SU-DHL-6 (cell line): ENCODE results near the gene TTYH3.

Experiments used
- H2AFZ ChIP-seq: fragments of 200-600 bp; sonication (generic); 2 replicates; pipeline ENCODE4 v1.6.1; 2014; ENCODE audit warnings: low read depth, mild to moderate bottlenecking, moderate library complexity, mixed read lengths, antibody characterized with exemption, low read length; ENCODE audit not compliant: severe bottlenecking
- H3F3A ChIP-seq: fragments of 200-600 bp; shearing (Covaris generic); 2 replicates; pipeline ENCODE4 v1.6.0; 2016; ENCODE audit warnings: antibody characterized with exemption, mild to moderate bottlenecking; ENCODE audit not compliant: insufficient read depth
- H3K27ac ChIP-seq: fragments of 200-600 bp; sonication (generic); 2 replicates; pipeline ENCODE4 v1.5.1; 2016; ENCODE audit warnings: low read depth, mild to moderate bottlenecking, low read length, moderate library complexity, mixed read lengths
- H3K27me3 ChIP-seq: fragments of 200-600 bp; sonication (generic), shearing (Covaris generic); 2 replicates; pipeline ENCODE4 v1.6.0; 2014; ENCODE audit warnings: mild to moderate bottlenecking, low read length
- H3K36me3 ChIP-seq: fragments of 200-600 bp; sonication (generic); 2 replicates; pipeline ENCODE4 v1.6.1; 2014; ENCODE audit warnings: mild to moderate bottlenecking, low read length, mixed read lengths
- H3K4me2 ChIP-seq: fragments of 300-600, 200-600 bp; shearing (Covaris generic), sonication (generic); 2 replicates; pipeline ENCODE4 v1.6.0; 2014; ENCODE audit warnings: low read length, low read depth, mild to moderate bottlenecking; ENCODE audit not compliant: poor library complexity, severe bottlenecking
- H3K4me3 ChIP-seq: fragments of 200-600 bp; sonication (generic); 2 replicates; pipeline ENCODE4 v1.5.1; 2014; ENCODE audit warnings: antibody characterized with exemption, low read length, mild to moderate bottlenecking, mixed read lengths; ENCODE audit not compliant: insufficient read depth, poor library complexity, severe bottlenecking
- H3K79me2 ChIP-seq: fragments of 200-600 bp; sonication (generic); 2 replicates; pipeline ENCODE4 v1.6.1; 2014; ENCODE audit warnings: mild to moderate bottlenecking, low read length, moderate library complexity; ENCODE audit not compliant: insufficient read depth
- H3K9ac ChIP-seq: fragments of 200-600 bp; sonication (generic); 2 replicates; pipeline ENCODE4 v1.7.0; 2014; ENCODE audit warnings: mild to moderate bottlenecking, low read length
- H3K9me2 ChIP-seq: fragments of 200-600 bp; sonication (generic); replicated peaks from 2 replicates; pipeline ENCODE4 v1.6.1; 2014; ENCODE audit warnings: low read length; ENCODE audit not compliant: insufficient read depth
- H3K9me3 ChIP-seq: fragments of 200-600 bp; sonication (generic); 2 replicates; pipeline ENCODE4 v1.6.1; 2014; ENCODE audit warnings: low read length, mixed read lengths; ENCODE audit not compliant: insufficient read depth
- H4K20me1 ChIP-seq: fragments of 200-600 bp; sonication (generic); 2 replicates; pipeline ENCODE4 v1.6.1; 2014; ENCODE audit warnings: low read depth, mild to moderate bottlenecking, antibody characterized with exemption, low read length, moderate library complexity, mixed read lengths
- EZH2phosphoT487 ChIP-seq: fragments of 200-600 bp; sonication (generic), shearing (Covaris generic); conservative IDR thresholded peaks from 2 replicates; pipeline ENCODE4 v1.6.1; 2018; ENCODE audit warnings: mild to moderate bottlenecking, antibody characterized with exemption, low read length, moderate library complexity, mixed read lengths
- TF ChIP-seq, protein P1 (sequence below): fragments of 200-600 bp; sonication (generic); IDR thresholded peaks from one replicate; pipeline ENCODE4 v1.5.1; 2017; ENCODE audit warnings: antibody characterized with exemption, mild to moderate bottlenecking, low read length, moderate library complexity; ENCODE audit not compliant: insufficient read depth, poor library complexity, severe bottlenecking

TTYH3 gene

DNA sequence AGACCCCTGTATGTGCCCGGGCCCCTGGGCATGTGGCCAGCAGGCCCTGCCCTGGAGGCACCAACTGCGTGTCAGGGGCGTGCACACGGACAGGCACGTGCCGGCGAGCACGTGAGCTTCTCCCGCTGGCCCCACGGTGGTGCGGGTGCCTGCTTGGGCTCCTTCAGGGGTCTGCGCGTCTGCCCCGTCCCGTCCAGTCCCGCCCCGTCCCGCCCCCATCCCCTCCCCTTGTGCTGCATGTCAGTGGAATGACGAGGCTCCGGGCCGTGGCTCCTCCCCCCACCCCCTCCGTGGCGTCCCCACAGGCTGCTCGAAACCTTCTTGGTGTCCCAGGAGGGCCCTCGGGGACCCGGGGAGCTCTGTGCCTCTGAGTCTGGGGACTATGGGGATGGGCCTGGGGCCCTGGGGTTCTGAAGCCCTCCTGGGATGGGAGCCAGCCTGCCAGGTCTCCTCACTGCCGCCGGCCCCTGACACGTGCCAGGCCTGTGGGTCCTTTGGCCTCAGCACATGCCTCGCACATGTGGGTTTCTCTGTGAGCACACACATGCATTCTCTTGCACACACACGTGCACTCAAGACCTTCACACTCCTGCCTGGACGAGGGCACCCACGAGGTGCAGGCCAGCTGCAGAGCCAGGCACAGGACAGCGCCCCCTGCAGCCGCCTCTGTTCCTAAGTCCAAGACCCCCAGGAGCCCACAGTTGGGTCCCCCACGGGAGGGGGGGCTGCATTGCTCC lies 28.7 kb downstream of the TTYH3 start:
- TF ChIP-seq EZH2phosphoT487: no peak
- TF ChIP-seq, protein P1, sequence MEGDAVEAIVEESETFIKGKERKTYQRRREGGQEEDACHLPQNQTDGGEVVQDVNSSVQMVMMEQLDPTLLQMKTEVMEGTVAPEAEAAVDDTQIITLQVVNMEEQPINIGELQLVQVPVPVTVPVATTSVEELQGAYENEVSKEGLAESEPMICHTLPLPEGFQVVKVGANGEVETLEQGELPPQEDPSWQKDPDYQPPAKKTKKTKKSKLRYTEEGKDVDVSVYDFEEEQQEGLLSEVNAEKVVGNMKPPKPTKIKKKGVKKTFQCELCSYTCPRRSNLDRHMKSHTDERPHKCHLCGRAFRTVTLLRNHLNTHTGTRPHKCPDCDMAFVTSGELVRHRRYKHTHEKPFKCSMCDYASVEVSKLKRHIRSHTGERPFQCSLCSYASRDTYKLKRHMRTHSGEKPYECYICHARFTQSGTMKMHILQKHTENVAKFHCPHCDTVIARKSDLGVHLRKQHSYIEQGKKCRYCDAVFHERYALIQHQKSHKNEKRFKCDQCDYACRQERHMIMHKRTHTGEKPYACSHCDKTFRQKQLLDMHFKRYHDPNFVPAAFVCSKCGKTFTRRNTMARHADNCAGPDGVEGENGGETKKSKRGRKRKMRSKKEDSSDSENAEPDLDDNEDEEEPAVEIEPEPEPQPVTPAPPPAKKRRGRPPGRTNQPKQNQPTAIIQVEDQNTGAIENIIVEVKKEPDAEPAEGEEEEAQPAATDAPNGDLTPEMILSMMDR: peak; percentile 49
- Histone ChIP-seq H3K4me2 (no peak overlapping the region), H3K9me2 (no peaks in the 10 kb centered on the region), H3K27ac (no peak overlapping the region), H3K79me2 (no peaks in the 10 kb centered on the region), H3K27me3 (no peaks in the 10 kb centered on the region), H4K20me1 (no peaks in the 10 kb centered on the region), H3F3A (no peaks in the 10 kb centered on the region), H3K9me3 (no peaks in the 10 kb centered on the region), H3K4me3 (no peak overlapping the region), H2AFZ (no peak overlapping the region), H3K9ac (no peak overlapping the region), H3K36me3 (no peaks in the 10 kb centered on the region)

DNA sequence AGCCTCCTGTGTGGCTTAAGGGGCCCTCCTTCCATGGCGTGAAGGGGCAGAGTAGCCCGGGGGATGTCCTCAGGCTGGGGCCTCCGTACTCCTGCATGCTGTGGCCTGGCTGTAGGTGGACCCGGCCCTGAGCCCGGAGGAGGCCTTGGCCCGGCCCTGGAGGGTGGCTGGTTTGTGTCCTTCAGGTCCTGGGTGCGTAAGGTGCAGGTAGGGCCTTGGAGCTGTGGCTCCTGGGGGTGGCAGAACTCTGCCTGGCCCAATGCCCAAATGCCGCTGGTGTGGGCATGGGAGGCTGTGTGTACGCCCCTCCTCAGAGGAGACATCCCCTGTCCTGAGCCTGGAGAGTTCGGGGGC lies 29.3 kb downstream of the TTYH3 start:
- no peaks in the 10 kb centered on the region for H3K27me3 ChIP-seq
- TF ChIP-seq, protein P1: no peak
- TF ChIP-seq EZH2phosphoT487: no peak
- H3K4me3 ChIP-seq: no peak overlapping the region
- H4K20me1 ChIP-seq: no peaks in the 10 kb centered on the region
- H3K27ac ChIP-seq: no peak overlapping the region
- H3F3A ChIP-seq: no peaks in the 10 kb centered on the region
- H3K9me2 ChIP-seq: no peaks in the 10 kb centered on the region
- H2AFZ ChIP-seq: no peak overlapping the region
- no peaks in the 10 kb centered on the region for H3K79me2 ChIP-seq
- H3K9me3 ChIP-seq: no peaks in the 10 kb centered on the region
- no peak overlapping the region for H3K4me2 ChIP-seq
- H3K36me3 ChIP-seq: no peaks in the 10 kb centered on the region
- H3K9ac ChIP-seq: no peak overlapping the region

DNA sequence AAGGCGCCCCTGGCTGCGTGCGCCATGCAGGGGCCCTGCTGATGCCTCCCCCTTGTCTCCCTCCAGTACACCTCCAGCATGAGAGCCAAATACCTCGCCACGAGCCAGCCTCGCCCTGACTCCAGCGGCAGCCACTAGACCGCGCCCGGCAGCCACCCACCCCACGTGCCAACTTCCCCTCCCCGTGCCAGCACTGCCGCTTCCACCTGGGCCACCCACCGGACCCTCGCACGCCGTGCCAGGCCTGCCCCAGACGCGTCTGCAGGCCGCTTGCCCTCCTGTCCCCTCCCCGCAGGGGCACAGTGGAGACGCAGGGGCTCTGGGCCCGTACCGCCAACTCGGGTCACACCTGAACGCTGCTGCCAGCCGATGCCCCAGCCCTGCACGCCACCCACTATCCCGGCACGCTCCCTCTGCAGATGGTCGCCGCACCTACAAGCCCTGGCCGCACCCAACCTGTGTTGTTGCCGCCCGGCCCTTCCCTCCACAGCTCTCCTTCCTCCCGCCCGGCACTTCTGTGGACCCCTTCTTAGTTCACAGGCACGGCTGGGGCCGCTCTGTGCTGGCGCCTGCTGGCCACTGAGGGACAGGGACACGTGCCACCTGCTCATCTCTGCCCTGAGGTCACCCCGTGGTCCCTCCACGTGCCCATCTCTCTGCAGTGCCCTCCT lies 30.0 kb downstream of the TTYH3 start:
- H4K20me1 ChIP-seq: no peaks in the 10 kb centered on the region
- TF ChIP-seq, protein P1: no peak
- TF ChIP-seq EZH2phosphoT487: no peak
- no peaks in the 10 kb centered on the region for H3K9me3 ChIP-seq
- H3K36me3 ChIP-seq: no peaks in the 10 kb centered on the region
- no peaks in the 10 kb centered on the region for H3F3A ChIP-seq
- H3K27ac ChIP-seq: no peak overlapping the region
- H3K4me3 ChIP-seq: no peak overlapping the region
- H3K27me3 ChIP-seq: no peaks in the 10 kb centered on the region
- no peak overlapping the region for H2AFZ ChIP-seq
- no peaks in the 10 kb centered on the region for H3K9me2 ChIP-seq
- H3K4me2 ChIP-seq: no peak overlapping the region
- H3K9ac ChIP-seq: no peak overlapping the region
- no peaks in the 10 kb centered on the region for H3K79me2 ChIP-seq
